GM19324 (cell line): ENCODE data around the gene EGR2.
A peak's percentile ranks its signal among the peaks of the same experiment; 100 is the strongest.

Experiments
- ATAC-seq: cut with Tn5 transposase; IDR thresholded peaks from one replicate; pipeline ENCODE4 v1.9.1; 2021; ENCODE audit warnings: mild to moderate bottlenecking, moderate library complexity; ENCODE audit not compliant: unreplicated experiment, low FRiP score

EGR2 gene

GRCh38 chr10:62816331-62817120 is at the start of gene EGR2:
TSS of gene EGR2 (minus strand) at chr10:62816366. CDS start at chr10:62816029, 337 bp downstream.
- ATAC-seq: peak; percentile 85

- ATAC-seq: no peak
Measured at GRCh38 chr10:62862447-62862846, 46.3 kb upstream of the EGR2 start.

GRCh38 chr10:62861507-62861906 is 45.3 kb upstream of the EGR2 start:
- no peak for ATAC-seq

GRCh38 chr10:62860946-62861345 is 44.8 kb upstream of the EGR2 start:
- ATAC-seq: no peak

GRCh38 chr10:62858364-62858763 is 42.2 kb upstream of the EGR2 start:
- ATAC-seq: no peak

GRCh38 chr10:62856021-62856420 is 39.9 kb upstream of the EGR2 start:
- no peak for ATAC-seq

GRCh38 chr10:62853710-62854109 is 37.5 kb upstream of the EGR2 start:
- peak; percentile 19 for ATAC-seq

- peak; percentile 86 for ATAC-seq
Measured at GRCh38 chr10:62852961-62853702, 37.0 kb upstream of the EGR2 start.

GRCh38 chr10:62851442-62851841 is 35.3 kb upstream of the EGR2 start:
- no peak for ATAC-seq

- no peak for ATAC-seq
Measured at GRCh38 chr10:62850646-62851045, 34.5 kb upstream of the EGR2 start.

GRCh38 chr10:62847433-62847832 is 31.3 kb upstream of the EGR2 start:
- no peak for ATAC-seq

- no peak for ATAC-seq
Measured at GRCh38 chr10:62844280-62845011, 28.3 kb upstream of the EGR2 start.

- no peak for ATAC-seq
Measured at GRCh38 chr10:62843600-62843999, 27.4 kb upstream of the EGR2 start.

- no peak for ATAC-seq
Measured at GRCh38 chr10:62842983-62843382, 26.8 kb upstream of the EGR2 start.

- no peak for ATAC-seq
Measured at GRCh38 chr10:62839590-62839989, 23.4 kb upstream of the EGR2 start.

GRCh38 chr10:62831346-62831745 is 15.2 kb upstream of the EGR2 start:
- no peak for ATAC-seq

- ATAC-seq: no peak
Measured at GRCh38 chr10:62830679-62831078, 14.5 kb upstream of the EGR2 start.

GRCh38 chr10:62829622-62830021 is 13.5 kb upstream of the EGR2 start:
- no peak for ATAC-seq

GRCh38 chr10:62826273-62826672 is 10.1 kb upstream of the EGR2 start:
- ATAC-seq: no peak

GRCh38 chr10:62820586-62820985 is 4.4 kb upstream of the EGR2 start:
- ATAC-seq: no peak
